ENCODE measurements around the gene CHSY1.

DNA sequence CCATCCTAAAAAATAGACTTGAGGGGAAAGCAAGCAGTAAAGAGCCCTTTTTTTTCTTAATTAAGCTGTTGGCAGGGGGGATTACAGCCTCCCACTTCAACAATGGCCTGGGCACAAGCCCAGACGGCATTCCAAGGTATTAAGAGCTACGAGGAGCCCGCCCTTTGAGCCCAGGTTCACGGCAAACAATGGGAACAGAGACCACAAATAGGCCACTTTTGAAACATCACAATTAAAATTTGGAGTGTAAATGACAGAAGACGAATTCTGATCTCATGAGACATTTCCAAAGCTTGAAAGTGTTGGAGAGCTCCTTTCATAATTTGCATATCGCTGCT lies 8.9 kb downstream of the CHSY1 start:
- TF ChIP-seq, protein P1, sequence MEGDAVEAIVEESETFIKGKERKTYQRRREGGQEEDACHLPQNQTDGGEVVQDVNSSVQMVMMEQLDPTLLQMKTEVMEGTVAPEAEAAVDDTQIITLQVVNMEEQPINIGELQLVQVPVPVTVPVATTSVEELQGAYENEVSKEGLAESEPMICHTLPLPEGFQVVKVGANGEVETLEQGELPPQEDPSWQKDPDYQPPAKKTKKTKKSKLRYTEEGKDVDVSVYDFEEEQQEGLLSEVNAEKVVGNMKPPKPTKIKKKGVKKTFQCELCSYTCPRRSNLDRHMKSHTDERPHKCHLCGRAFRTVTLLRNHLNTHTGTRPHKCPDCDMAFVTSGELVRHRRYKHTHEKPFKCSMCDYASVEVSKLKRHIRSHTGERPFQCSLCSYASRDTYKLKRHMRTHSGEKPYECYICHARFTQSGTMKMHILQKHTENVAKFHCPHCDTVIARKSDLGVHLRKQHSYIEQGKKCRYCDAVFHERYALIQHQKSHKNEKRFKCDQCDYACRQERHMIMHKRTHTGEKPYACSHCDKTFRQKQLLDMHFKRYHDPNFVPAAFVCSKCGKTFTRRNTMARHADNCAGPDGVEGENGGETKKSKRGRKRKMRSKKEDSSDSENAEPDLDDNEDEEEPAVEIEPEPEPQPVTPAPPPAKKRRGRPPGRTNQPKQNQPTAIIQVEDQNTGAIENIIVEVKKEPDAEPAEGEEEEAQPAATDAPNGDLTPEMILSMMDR (IDR thresholded peaks at IDR 0.05) = no peak
- TF ChIP-seq POLR2A (IDR thresholded peaks at IDR 0.05) = no peak

All from right lobe of liver (tissue), 4 donors.